DND-41 (cell line): ENCODE measurements around the gene SMCO4.

Source experiments
- EZH2 ChIP-seq: IDR thresholded peaks from 3 replicates; pipeline ENCODE4 v1.6.1; 2012; ENCODE audit warnings: borderline replicate concordance, low read depth, mild to moderate bottlenecking, moderate library complexity, low read length, inconsistent platforms; ENCODE audit not compliant: severe bottlenecking
- TF ChIP-seq, protein P1 (sequence below): IDR thresholded peaks from 2 replicates; pipeline ENCODE4 v1.5.1; 2012; ENCODE audit warnings: borderline replicate concordance, low read length, moderate library complexity, mild to moderate bottlenecking; ENCODE audit not compliant: poor library complexity, severe bottlenecking; ENCODE audit errors: extremely low read depth

DNA sequence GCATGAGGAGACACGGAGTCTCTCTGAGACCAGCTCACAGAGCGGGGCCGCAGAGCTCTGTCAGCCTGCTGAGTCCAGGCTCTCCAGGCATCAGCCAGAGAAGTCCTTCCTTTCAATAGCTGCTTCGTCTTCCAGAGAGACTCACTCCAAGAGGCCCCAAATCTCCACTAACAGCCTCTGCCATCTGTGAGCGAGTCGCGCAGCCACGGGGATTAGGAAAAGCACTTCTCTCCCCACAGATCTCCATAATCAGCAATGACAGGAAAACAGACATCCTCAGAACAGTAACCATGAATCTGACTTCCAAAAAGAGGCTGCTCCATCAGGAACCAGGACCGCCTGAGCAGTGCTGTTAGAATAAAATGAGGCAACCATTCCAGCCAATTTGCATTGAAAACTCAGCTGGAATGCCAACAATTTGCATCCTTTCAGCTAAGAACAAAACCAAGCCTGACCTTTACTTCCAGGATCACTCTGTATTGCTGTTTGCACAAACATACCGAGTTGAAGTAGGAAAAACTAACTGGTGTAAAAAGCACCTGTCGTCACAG lies 65.4 kb downstream of the SMCO4 start:
- TF ChIP-seq, protein P1, sequence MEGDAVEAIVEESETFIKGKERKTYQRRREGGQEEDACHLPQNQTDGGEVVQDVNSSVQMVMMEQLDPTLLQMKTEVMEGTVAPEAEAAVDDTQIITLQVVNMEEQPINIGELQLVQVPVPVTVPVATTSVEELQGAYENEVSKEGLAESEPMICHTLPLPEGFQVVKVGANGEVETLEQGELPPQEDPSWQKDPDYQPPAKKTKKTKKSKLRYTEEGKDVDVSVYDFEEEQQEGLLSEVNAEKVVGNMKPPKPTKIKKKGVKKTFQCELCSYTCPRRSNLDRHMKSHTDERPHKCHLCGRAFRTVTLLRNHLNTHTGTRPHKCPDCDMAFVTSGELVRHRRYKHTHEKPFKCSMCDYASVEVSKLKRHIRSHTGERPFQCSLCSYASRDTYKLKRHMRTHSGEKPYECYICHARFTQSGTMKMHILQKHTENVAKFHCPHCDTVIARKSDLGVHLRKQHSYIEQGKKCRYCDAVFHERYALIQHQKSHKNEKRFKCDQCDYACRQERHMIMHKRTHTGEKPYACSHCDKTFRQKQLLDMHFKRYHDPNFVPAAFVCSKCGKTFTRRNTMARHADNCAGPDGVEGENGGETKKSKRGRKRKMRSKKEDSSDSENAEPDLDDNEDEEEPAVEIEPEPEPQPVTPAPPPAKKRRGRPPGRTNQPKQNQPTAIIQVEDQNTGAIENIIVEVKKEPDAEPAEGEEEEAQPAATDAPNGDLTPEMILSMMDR = no peak
- TF ChIP-seq EZH2 = no peak
